OCI-LY7 (cell line): ENCODE data around the gene C7.

Experiments used
- EZH2phosphoT487 ChIP-seq: fragments of 200-600 bp; sonication (generic); IDR thresholded peaks from 2 replicates; pipeline ENCODE4 v1.6.1; 2018; ENCODE audit warnings: low read depth, borderline replicate concordance, mild to moderate bottlenecking, mixed run types, antibody characterized with exemption, low read length, moderate library complexity, mixed read lengths
- TF ChIP-seq, protein P1 (sequence below): fragments of 200-600 bp; sonication (generic); conservative IDR thresholded peaks from 2 replicates; pipeline ENCODE4 v1.5.1; 2014; ENCODE audit warnings: mild to moderate bottlenecking, antibody characterized with exemption, low read length, moderate library complexity, mixed read lengths

- TF ChIP-seq, protein P1, sequence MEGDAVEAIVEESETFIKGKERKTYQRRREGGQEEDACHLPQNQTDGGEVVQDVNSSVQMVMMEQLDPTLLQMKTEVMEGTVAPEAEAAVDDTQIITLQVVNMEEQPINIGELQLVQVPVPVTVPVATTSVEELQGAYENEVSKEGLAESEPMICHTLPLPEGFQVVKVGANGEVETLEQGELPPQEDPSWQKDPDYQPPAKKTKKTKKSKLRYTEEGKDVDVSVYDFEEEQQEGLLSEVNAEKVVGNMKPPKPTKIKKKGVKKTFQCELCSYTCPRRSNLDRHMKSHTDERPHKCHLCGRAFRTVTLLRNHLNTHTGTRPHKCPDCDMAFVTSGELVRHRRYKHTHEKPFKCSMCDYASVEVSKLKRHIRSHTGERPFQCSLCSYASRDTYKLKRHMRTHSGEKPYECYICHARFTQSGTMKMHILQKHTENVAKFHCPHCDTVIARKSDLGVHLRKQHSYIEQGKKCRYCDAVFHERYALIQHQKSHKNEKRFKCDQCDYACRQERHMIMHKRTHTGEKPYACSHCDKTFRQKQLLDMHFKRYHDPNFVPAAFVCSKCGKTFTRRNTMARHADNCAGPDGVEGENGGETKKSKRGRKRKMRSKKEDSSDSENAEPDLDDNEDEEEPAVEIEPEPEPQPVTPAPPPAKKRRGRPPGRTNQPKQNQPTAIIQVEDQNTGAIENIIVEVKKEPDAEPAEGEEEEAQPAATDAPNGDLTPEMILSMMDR, result no peak
- TF ChIP-seq EZH2phosphoT487, result no peak
These were observed 75.6 kb downstream of the C7 start for GRCh38 chr5:40984884-40985283.
